ENCODE data around the gene FADS2.

GRCh38 chr11:61838921-61839320 lies 10.8 kb downstream of the FADS2 start:
- no peak for TF ChIP-seq CTCF (IDR thresholded peaks at IDR 0.05; ENCODE audit: low read depth, low read length)
- no peak for TF ChIP-seq EZH2phosphoT487 (IDR thresholded peaks at IDR 0.05; ENCODE audit: low read depth)

Measured in OCI-LY3 (cell line).